Measurements from ENCODE around the gene COL6A3. TPM values are rescaled to one million over a fixed set of nuclear protein-coding genes. Genes with fewer than 3 reads are reported as not detected.

COL6A3 gene
- total RNA-seq, 1 experiment from 2014 or later: 0.81 TPM

DNA sequence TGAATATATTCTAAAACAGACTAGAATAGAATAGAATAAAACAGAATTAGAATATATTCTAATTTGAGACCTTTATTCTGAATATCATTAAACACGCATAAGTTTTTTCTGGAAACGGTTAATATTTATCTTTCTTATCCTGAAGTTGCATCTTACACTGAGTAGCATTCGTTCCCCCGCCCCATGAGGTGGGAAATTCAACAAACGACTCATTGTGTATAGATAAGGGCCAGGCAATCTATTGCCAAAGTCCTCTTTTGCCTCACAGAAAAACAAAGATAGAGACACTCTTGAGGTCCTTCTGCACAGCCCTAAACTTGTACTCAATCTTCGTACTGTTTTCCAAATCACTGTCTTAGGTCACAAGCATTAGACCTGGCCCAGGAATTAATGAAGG lies 98.1 kb downstream of the COL6A3 start:
- H4K5ac ChIP-seq (ENCODE audit: insufficient read length, low read depth, low read length): no peak overlapping the region
- H3K27ac ChIP-seq (ENCODE audit: insufficient read length, low read depth, low read length): no peak overlapping the region
- Mint-ChIP-seq H3K4me3 (no peak overlapping the region), H3K36me3 (ENCODE audit: insufficient read depth in 1 of 3, low read depth in 3 of 3) (no peaks in the 10 kb centered on the region), H3K27ac (no peak overlapping the region; a peak in 1 of 7 replicates), H3K27me3 (ENCODE audit: low read depth) (peaks cover 22% of the 10 kb centered on the region), H3K9me3 (no peaks in the 10 kb centered on the region), H3K4me1 (peaks cover 4 to 6% of the 10 kb centered on the region in 2 experiments)
- H3K4me1 ChIP-seq (ENCODE audit: insufficient read depth, low read length): no peaks in the 10 kb centered on the region; the same call in 1 of the 2 replicates
- H2BK120ac ChIP-seq (ENCODE audit: low read depth, low read length, poor library complexity, severe bottlenecking): peak overlapping the region; percentile 11
- no peak overlapping the region for H3K14ac ChIP-seq (ENCODE audit: insufficient read depth, low read length)
- WGBS (ENCODE audit: extremely low coverage, insufficient read length, low lambda C conversion rate): no CpG with 5 or more reads among the region's 6 CpGs
- H3K56ac ChIP-seq (ENCODE audit: insufficient read length, low read depth, low read length): no peak overlapping the region
- no peak overlapping the region for H3K18ac ChIP-seq (ENCODE audit: insufficient read length, low read depth, low read length)
- no peak overlapping the region for H4K91ac ChIP-seq (ENCODE audit: insufficient read length, low read depth, low read length)
- H3K27me3 ChIP-seq (ENCODE audit: insufficient read depth, low read length): no peaks in the 10 kb centered on the region
- no peak overlapping the region for H2AFZ ChIP-seq (ENCODE audit: low read length)
- H2BK12ac ChIP-seq (ENCODE audit: insufficient read length, low read depth, low read length): no peak overlapping the region
- no peaks in the 10 kb centered on the region for H4K20me1 ChIP-seq (ENCODE audit: control insufficient read depth, insufficient read depth, insufficient read length)
- no peaks in the 10 kb centered on the region for H3K9me3 ChIP-seq (ENCODE audit: control insufficient read depth, low read depth, low read length)
- no peak overlapping the region for H2BK15ac ChIP-seq (ENCODE audit: low read depth, low read length)
- no peak overlapping the region for H2BK5ac ChIP-seq (ENCODE audit: insufficient read length, low read length)
- H4K8ac ChIP-seq (replicated peaks; ENCODE audit: insufficient read length, low read depth, low read length): no peak overlapping the region
- no peak for DNase-seq
- H2AK5ac ChIP-seq (ENCODE audit: insufficient read length, low read length): no peak overlapping the region
- H3K4ac ChIP-seq (ENCODE audit: low read depth, low read length): no peak overlapping the region
- H3K23me2 ChIP-seq (ENCODE audit: insufficient read length, low read depth, low read length, poor library complexity, severe bottlenecking): no peaks in the 10 kb centered on the region
- H3K23ac ChIP-seq (ENCODE audit: insufficient read length, low read depth, low read length): no peak overlapping the region
- no peaks in the 10 kb centered on the region for H3K79me2 ChIP-seq (ENCODE audit: insufficient read depth, low read length)
- no peak overlapping the region for H3T11ph ChIP-seq (ENCODE audit: low read length)
- H3K79me1 ChIP-seq (ENCODE audit: insufficient read depth, low read depth, low read length, poor library complexity, severe bottlenecking): no peaks in the 10 kb centered on the region
- H3K9ac ChIP-seq (ENCODE audit: extremely low read depth, insufficient read length, low read length): no peak overlapping the region
- no peak overlapping the region for H2BK20ac ChIP-seq (ENCODE audit: low read depth, low read length, poor library complexity, severe bottlenecking)
- TF ChIP-seq, protein P1, sequence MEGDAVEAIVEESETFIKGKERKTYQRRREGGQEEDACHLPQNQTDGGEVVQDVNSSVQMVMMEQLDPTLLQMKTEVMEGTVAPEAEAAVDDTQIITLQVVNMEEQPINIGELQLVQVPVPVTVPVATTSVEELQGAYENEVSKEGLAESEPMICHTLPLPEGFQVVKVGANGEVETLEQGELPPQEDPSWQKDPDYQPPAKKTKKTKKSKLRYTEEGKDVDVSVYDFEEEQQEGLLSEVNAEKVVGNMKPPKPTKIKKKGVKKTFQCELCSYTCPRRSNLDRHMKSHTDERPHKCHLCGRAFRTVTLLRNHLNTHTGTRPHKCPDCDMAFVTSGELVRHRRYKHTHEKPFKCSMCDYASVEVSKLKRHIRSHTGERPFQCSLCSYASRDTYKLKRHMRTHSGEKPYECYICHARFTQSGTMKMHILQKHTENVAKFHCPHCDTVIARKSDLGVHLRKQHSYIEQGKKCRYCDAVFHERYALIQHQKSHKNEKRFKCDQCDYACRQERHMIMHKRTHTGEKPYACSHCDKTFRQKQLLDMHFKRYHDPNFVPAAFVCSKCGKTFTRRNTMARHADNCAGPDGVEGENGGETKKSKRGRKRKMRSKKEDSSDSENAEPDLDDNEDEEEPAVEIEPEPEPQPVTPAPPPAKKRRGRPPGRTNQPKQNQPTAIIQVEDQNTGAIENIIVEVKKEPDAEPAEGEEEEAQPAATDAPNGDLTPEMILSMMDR (conservative IDR thresholded peaks at IDR 0.05): no peak
- H3K4me2 ChIP-seq (ENCODE audit: insufficient read depth, insufficient read length, low read length): no peak overlapping the region

Data from H9 (cell line).